ENCODE measurements around the gene SPACA4.
"Not testable (repeated sequence)": the region's sequence is repeated elsewhere in the genome, so short reads cannot be mapped to it uniquely, and the experiment has no call there.

Gene SPACA4

DNA sequence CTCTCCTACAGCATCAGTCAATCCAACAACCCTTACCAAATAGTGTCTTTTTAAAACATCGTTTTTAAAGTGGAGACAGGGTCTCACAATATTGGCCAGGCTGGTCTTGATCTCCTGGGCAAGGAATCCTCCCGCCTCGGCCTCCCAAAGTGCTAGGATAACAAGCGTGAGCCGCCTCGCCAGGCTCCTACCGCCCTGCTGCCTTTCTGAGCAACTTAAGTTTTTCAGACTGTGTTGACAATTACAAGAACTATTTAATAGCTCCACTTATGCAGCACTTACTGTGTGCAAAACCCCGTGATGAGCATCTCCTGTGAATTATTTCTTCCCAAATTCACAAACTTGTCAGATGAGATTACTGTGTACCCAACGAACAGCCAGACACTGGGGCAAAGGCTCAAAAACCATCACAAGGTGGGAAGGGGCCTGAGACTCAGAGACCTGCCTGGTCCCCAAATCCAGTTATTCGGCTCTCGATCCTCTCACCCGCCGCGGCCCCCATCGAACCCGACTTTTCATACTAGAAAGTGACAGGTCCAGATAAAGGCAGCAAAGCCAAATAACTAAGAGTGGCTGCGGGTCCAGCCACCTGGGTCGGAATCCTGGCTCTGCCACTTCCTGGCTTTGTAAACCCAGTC lies 11.9 kb downstream of the SPACA4 start:
- no peak for DNase-seq (ENCODE audit: low read depth in 4 of 4, low spot score in 1 of 4)

DNA sequence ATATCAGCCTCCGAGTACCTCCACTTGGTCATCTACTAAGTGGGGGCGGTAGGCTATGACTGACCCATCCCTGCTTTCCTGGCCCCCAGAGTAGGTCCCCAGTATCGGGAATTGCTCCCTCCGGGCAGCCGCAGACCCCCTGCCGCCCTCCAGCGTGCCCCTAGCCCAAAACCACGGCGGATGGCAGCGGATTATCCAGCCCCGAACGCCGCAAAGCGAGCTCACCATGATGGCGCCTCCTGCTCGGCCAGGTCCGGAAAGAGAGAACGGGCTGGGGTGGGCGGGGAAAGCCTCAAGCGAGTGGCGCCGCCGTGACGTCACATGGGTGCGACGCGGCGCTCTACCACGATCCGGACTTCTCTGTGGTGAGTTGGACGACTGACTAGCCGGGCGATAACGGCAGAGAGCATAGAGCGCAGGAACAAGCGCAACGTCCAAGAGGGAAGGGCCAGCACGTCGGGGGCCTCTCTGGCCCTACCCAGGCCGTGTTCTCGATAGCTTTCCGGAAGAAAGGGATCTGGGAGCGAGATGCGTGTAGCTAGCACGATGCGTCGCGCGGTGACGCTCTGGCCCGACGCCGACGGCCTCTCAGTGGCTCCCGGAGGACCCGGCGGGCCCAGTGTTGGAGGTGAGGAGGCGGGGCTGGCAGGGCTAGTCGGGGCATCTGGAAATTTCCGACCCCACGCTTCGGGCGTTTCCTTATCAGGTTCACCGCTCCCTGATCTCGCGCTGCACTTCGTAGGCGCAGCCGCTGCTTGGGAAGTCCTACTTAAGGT lies 12.6 kb downstream of the SPACA4 start, which contains the start of the genes RPL18 and SPHK2:
TSS of gene RPL18 (minus strand) at position 263 of the 776 bp plus-strand sequence. CDS start at position 228, 35 bp downstream.
TSS of gene SPHK2 (plus strand) at position 591 of the 776 bp plus-strand sequence. CDS start 1,009 bp downstream, outside the sequence.
- DNase-seq (ENCODE audit: low read depth in 4 of 4, low spot score in 1 of 4), result peak; percentile 86 to 94 (median 91)

DNA sequence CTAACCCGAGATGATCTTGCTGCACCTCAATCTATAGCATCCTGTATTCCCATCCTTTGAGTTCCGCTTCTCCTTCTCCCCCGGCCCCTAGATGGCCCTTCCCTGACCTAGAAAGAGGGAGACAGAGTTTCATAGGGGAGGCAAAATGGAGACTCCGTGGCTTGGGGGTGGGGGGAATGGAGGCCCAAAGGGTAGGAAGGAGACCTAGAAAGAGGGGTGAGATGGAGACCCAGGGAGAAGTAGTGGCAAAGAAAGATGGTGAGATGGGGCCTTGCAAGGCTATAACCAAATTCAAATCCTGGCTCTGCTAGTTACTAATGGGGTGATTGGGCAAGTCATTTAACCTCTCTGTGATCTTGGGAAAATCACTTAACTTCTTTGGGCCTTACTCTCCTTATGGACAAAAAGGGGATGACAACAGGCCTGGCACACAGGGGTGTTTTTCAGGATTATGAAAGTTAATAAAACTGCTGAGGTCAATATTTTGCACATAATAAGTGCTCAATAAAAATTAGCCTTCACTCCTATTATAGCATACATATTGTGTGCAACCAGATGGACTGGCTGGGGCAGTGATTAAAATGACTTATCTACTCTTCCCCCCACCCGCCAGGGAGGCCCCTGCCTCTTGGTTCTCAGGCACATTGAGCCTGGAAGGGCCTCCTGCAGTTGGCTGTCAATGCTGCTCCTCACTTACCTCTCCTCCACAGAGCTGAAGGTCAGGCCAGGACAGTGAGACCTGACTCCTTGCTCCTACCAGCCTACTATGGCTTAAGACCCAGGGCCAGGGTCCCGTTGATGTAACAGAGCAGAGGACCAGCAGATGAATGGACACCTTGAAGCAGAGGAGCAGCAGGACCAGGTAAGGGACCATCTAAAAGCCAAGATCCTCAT lies 13.4 kb downstream of the SPACA4 start:
- no peak for DNase-seq (ENCODE audit: low read depth in 4 of 4, low spot score in 1 of 4)

DNA sequence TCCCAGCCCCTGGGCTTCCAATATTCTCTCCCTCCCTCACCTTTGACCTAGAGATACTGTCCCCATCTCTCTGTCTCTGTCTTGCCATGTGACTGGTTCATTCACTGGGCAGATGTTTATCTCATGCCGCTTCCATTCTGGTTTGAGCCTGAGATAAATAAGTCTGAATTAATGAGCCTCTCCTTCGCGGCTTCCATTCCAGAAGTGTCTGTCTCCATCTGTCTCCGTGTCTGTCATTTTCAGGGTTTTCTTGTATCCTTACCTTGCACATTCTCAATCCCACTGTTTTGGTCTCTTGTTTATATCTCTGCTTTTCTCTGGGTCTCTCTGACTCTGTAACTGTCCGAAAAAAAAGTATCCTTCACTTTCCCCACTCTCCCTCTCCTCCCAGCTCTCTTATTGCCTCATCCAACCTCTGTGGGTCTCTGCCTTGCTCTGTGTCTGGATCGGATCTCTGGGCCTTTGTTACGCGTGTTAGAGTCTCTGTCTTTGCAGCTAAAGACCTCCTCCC lies 17.1 kb downstream of the SPACA4 start:
- no peak for DNase-seq (ENCODE audit: low read depth in 4 of 4, low spot score in 1 of 4)

DNA sequence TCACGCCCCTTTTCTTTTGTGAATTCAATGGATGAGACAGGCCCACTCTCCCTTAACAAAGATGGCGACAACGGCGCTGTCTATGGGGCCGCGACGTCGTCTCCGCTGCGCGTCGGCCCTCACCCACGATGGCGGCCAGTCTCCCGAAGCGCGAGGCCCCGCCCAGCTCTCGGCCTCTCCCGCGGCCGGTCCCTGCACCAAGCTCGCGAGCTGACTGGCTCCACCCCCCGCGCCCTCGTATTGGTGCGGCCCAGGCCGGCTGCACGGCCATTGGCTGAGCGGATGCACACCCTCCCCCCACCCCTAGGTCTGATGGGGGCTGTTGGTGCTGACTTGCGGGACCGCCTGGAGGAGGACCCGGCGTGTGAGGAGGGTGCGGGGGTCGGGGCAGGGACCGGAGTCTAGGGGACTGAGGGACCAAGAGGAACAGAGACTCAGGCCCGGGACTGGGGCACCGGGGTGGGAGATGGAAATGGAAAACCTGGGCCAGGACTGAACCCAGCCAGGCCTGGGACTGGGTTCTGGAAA lies 17.6 kb downstream of the SPACA4 start:
- DNase-seq (ENCODE audit: low read depth in 4 of 4, low spot score in 1 of 4), result peak; percentile 92 to 98 (median 95)

DNA sequence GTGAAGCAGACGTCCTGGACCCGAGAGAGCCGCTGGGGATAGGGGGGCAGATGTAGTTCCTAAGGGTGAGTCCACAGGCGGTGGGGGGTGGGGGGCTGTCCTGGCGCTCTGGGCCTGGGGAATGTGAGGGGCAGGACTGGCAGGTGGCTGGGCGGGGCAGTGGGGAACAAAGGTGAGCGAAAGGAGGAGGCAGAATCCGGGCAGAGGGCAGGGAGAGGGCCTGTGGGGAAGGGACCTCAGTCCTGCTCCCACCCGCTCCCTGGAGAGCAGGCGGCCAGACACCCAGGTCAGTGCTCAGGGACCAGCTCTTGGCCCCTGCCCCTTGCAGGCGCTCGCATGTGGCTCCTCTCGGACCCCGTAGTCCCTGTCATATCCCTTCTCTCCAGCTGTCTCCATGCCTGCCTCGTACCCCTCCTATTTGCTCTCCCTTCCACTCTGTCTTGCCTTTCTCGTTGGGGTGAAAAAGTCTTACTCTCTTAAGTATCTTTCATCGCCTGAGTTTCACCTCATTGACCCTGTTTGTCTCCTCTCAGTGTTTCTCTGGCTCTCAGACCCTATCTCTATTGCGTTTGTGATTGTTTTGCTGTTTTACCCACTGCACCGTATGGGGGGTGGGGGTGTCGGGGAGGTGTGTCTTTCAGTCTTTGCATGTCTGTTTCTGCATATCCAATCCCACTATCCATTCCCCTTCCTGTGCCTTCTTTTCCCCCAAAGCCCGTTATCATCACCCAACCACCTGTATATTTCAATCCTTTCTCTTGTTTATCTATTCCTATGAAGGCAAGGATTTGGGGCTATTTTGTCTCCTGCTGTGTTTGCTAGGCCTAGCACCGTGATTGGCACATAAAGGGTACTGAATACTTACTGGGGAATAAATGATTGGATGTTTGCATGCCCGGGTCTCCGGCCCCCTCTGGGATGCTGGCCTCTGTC lies 18.5 kb downstream of the SPACA4 start:
- no peak for DNase-seq (ENCODE audit: low read depth in 4 of 4, low spot score in 1 of 4)

DNA sequence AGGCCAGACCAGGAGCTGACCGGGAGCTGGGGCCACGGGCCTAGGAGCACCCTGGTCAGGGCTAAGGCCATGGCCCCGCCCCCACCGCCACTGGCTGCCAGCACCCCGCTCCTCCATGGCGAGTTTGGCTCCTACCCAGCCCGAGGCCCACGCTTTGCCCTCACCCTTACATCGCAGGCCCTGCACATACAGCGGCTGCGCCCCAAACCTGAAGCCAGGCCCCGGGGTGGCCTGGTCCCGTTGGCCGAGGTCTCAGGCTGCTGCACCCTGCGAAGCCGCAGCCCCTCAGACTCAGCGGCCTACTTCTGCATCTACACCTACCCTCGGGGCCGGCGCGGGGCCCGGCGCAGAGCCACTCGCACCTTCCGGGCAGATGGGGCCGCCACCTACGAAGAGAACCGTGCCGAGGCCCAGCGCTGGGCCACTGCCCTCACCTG lies 19.4 kb downstream of the SPACA4 start:
- no peak for DNase-seq (ENCODE audit: low read depth in 4 of 4, low spot score in 1 of 4)

DNA sequence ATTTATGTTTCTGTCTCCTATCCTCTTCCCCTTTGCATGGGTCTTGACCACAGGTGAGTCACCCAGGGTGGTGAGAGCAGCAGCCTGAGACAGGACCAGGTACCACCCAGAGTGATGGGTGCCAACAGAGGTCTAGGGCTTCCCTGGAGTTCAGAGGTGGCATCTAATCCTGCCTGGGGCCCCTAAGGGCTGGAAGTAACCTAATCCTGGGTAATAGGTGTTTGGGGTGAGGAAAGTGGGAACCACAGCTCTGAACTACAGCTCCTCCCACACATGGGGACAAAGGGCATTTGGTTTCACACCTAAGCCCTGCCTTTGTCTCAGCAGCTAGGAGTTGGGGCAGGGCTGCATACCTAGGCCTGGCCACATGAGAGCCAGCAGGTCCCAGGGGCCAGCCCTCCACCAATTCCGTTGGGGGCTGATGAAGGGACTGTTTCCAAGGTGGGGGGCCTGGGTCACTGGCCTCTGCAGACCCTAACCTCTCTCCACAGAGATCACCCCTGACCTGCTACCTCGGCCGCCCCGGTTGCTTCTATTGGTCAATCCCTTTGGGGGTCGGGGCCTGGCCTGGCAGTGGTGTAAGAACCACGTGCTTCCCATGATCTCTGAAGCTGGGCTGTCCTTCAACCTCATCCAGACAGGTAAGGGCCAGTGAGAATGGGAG lies 20.8 kb downstream of the SPACA4 start:
- DNase-seq (ENCODE audit: low read depth in 4 of 4, low spot score in 1 of 4), result no peak

DNA sequence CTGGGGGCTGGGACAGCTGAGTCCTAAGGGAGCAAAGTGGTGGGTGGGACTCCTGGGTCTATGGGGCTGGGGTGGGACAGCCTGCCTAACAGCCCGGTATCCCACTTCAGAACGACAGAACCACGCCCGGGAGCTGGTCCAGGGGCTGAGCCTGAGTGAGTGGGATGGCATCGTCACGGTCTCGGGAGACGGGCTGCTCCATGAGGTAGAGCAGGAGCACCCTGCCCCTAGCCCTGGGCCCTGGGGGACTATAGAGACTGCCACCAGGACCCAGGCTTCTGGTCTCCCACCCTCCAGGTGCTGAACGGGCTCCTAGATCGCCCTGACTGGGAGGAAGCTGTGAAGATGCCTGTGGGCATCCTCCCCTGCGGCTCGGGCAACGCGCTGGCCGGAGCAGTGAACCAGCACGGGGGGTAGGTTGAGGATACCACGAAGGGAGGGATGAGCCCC lies 21.3 kb downstream of the SPACA4 start:
- no peak for DNase-seq (ENCODE audit: low read depth in 4 of 4, low spot score in 1 of 4)

DNA sequence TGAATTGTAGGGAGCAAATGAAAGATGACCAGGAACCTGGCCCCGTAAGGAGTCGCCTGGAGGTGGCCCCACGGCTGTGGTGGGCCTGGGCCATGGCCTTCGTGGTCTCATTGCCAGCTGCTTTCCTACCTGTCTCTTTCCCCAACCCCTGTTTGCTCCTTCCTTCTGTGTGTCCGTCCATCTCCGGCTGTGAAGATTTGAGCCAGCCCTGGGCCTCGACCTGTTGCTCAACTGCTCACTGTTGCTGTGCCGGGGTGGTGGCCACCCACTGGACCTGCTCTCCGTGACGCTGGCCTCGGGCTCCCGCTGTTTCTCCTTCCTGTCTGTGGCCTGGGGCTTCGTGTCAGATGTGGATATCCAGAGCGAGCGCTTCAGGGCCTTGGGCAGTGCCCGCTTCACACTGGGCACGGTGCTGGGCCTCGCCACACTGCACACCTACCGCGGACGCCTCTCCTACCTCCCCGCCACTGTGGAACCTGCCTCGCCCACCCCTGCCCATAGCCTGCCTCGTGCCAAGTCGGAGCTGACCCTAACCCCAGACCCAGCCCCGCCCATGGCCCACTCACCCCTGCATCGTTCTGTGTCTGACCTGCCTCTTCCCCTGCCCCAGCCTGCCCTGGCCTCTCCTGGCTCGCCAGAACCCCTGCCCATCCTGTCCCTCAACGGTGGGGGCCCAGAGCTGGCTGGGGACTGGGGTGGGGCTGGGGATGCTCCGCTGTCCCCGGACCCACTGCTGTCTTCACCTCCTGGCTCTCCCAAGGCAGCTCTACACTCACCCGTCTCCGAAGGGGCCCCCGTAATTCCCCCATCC lies 22.1 kb downstream of the SPACA4 start:
- no peak for DNase-seq (ENCODE audit: low read depth in 4 of 4, low spot score in 1 of 4)

DNA sequence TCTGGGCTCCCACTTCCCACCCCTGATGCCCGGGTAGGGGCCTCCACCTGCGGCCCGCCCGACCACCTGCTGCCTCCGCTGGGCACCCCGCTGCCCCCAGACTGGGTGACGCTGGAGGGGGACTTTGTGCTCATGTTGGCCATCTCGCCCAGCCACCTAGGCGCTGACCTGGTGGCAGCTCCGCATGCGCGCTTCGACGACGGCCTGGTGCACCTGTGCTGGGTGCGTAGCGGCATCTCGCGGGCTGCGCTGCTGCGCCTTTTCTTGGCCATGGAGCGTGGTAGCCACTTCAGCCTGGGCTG lies 22.7 kb downstream of the SPACA4 start:
- DNase-seq (ENCODE audit: low read depth in 4 of 4, low spot score in 1 of 4), result no peak

DNA sequence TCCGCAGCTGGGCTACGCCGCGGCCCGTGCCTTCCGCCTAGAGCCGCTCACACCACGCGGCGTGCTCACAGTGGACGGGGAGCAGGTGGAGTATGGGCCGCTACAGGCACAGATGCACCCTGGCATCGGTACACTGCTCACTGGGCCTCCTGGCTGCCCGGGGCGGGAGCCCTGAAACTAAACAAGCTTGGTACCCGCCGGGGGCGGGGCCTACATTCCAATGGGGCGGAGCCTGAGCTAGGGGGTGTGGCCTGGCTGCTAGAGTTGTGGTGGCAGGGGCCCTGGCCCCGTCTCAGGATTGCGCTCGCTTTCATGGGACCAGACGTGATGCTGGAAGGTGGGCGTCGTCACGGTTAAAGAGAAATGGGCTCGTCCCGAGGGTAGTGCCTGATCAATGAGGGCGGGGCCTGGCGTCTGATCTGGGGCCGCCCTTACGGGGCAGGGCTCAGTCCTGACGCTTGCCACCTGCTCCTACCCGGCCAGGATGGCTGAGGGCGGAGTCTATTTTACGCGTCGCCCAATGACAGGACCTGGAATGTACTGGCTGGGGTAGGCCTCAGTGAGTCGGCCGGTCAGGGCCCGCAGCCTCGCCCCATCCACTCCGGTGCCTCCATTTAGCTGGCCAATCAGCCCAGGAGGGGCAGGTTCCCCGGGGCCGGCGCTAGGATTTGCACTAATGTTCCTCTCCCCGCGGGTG lies 23.2 kb downstream of the SPACA4 start:
- no peak for DNase-seq (ENCODE audit: low read depth in 4 of 4, low spot score in 1 of 4)

DNA sequence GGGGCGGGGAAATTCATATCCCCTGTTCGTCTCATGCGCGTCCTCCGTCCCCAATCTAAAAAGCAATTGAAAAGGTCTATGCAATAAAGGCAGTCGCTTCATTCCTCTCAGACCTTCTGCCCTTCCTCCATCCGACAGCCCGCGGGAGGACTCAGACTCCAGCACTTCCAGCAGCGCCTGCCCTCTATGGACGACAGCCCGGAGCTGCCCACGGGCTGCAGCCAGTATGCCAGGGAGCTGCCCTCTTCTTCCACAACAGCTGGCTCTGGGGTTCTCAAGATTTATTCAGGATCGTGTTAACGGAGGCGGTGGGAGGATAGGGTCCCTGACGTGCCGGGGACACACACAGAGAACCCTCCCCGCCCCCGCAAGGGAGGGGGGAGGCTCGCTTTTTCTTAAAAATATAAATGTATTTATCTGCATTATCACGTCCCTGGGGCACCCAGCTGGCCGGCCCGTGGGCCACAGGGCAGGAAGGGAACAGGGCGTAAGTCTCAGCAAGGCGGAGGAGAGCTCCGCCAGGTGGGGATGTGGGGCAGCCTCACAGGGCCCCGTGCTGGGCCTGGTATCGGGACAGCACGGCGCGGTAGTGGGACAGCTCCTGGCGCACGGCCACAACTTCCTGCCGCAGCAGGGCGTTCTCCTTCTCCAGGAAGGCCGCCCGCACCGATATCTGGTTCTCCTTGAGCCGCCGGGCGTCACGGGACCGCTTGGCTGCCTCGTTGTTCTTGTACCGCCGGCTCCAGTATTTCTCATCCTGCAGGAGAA lies 23.9 kb downstream of the SPACA4 start:
- DNase-seq (ENCODE audit: low read depth in 4 of 4, low spot score in 1 of 4), result no peak

DNA sequence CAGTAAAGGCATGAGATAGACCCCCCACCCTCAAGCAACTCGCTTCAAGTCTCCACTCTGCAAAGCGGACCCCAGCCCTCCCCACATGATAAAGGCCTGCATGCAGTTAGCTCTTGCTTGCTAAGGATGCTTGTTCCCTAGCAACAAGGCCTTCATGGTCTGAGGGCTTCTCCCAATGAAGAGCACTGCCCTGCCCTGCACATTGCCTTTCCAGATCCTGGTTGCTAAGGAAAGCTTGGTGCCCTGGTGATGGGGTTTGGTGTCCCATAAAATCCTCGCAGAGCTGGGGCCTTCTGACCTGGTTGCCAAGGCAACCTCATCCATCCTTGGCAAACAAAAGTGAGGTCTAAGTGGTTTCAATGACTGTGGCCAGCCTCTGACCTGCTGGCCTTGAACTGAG lies 24.7 kb downstream of the SPACA4 start:
- no peak for DNase-seq (ENCODE audit: low read depth in 4 of 4, low spot score in 1 of 4)

DNA sequence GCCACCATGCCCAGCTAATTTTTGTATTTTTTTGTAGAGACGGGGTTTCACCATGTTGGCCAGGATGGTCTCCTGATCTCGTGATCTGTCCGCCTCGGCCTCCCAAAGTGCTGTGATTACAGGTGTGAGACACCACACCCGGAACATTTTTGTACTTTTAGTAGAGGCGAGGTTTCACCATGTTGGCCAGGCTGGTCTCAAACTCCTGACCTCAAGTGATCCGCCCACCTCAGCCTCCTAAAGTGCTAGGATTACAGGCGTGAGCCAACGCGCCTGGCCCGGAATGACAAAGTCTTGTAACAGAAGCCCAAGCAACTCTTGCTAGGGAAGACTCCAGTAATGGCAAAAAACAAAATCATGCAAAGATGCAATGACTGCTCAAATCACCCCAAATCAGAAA lies 25.7 kb downstream of the SPACA4 start:
- not testable (repeated sequence) for DNase-seq (ENCODE audit: low read depth in 4 of 4, low spot score in 1 of 4)

DNA sequence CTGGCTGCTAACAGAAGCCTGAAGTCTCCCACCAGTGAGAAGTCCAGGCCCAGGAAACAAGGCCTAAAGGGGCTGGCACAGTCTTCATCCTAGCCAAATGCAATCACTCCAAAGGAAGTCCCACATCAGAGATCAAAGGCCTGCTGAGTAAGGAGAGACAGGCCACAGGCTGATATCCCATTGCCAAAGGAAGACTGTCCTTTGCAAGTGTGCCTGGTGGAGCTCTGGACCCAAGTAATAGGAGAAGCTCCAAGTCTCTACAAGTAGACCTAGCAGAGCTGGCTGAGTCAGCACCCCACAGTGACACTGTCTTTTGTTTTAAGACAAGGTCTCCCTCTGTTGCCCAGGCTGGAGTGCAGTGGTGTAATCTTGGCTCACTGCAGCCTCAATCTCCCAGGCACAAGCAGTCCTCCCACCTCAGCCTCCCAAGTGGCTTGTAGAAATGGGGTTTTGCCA lies 26.2 kb downstream of the SPACA4 start:
- DNase-seq (ENCODE audit: low read depth in 4 of 4, low spot score in 1 of 4), result no peak

Data from stimulated activated CD4-positive, alpha-beta T cell treated with anti-CD3 and anti-CD28 coated beads, Interleukin-1b, Interleukin-23, amount 100 ng/mL, for 24 hours (primary cell).